K562 (cell line): Measurements from ENCODE around the gene UIMC1. TPM values are rescaled to one million over a fixed set of nuclear protein-coding genes. Genes with fewer than 3 reads are reported as not detected.

Experiments
- ATAC-seq: fragments of 200-7000 bp; cut with Tn5 transposase; 3 replicates; pipeline ENCODE4 v1.9.1; 2020; ENCODE audit warnings: moderate library complexity
- BruUV-seq: library from RNA; stranded (reverse); fragments of 400-500 nt; replicated peaks from 2 replicates; lab custom pipeline; 2021; lab: Mats Ljungman, UMichigan
- CTCF ChIA-PET: fragments of 300-600 bp; formaldehyde crosslinking; extraction: SDS; loops from one replicate; lab custom pipeline; 2021; ENCODE audit warnings: low intra/inter-chr PET ratio; lab: Yijun Ruan, JAX
- POLR2A ChIA-PET: fragments of 300-600, 350-650 bp; sonication (Branson Sonifier 250); formaldehyde crosslinking; extraction: SDS; loops from one replicate; lab custom pipeline; 2021; ENCODE audit warnings: antibody characterized with exemption, inconsistent platforms; lab: Yijun Ruan, JAX
- DNase-seq, 4 experiments: peaks; one replicate each; pipeline versions ENCODE4 v3.0.0 to v3.0.0-alpha.2; 2011 to 2018; ENCODE audit warnings: low spot score in 3 of 4, mixed read lengths in 3 of 4; ENCODE audit errors: extremely low read depth in 1 of 4
- FAIRE-seq: peaks from 2 replicates; lab custom pipeline; 2011; peaks lifted over from hg19 to GRCh38; lab: Jason Lieb, UNC
- H2AFZ ChIP-seq: 2 replicates; pipeline ENCODE4 v1.6.0; 2011; ENCODE audit warnings: low read depth, low read length, control low read depth, inconsistent platforms
- H3K27ac ChIP-seq: fragments of 200-600 bp; 3 replicates; pipeline ENCODE4 v1.8.0; 2011; ENCODE audit warnings: low read depth, mild to moderate bottlenecking, control low read depth, inconsistent platforms, low read length, moderate library complexity, mixed read lengths; ENCODE audit errors: extremely low read depth
- H3K27me3 ChIP-seq, 2 experiments: fragments of 300-600 bp in 1 of 2; 2 replicates in 1 of 2; 3 replicates in 1 of 2; pipeline versions ENCODE4 v1.6.0 to v1.8.0; 2011; ENCODE audit warnings: inconsistent platforms in 2 of 2, low read length in 2 of 2, mild to moderate bottlenecking in 1 of 2, mixed read lengths in 1 of 2, moderate library complexity in 1 of 2; ENCODE audit not compliant: control insufficient read depth in 2 of 2, insufficient read depth in 2 of 2
- H3K36me3 ChIP-seq: fragments of 300-600 bp; 3 replicates; pipeline ENCODE4 v1.8.0; 2011; ENCODE audit warnings: mild to moderate bottlenecking, low read length, inconsistent platforms; ENCODE audit not compliant: control insufficient read depth, insufficient read depth
- H3K4me1 ChIP-seq, 2 experiments: fragments of 200-600 bp in 1 of 2; replicated peaks in 1 of 2; 2 replicates in 1 of 2; 3 replicates in 1 of 2; pipeline versions ENCODE4 v1.5.1 to v1.8.0; 2011; ENCODE audit warnings: inconsistent platforms in 2 of 2, low read length in 2 of 2, mild to moderate bottlenecking in 1 of 2, mixed read lengths in 1 of 2, moderate library complexity in 1 of 2; ENCODE audit not compliant: control insufficient read depth in 2 of 2, insufficient read depth in 2 of 2
- H3K4me2 ChIP-seq: 2 replicates; pipeline ENCODE4 v1.6.1; 2011; ENCODE audit warnings: low read length, control low read depth, inconsistent platforms, mixed read lengths; ENCODE audit not compliant: insufficient read depth
- H3K4me3 ChIP-seq: fragments of 200-600 bp; sonication (generic), shearing (Covaris generic); 2 replicates; pipeline ENCODE4 v1.5.1; 2016; ENCODE audit warnings: control low read depth, inconsistent platforms
- H3K79me2 ChIP-seq: fragments of 200-600 bp; 3 replicates; pipeline ENCODE4 v1.8.0; 2011; ENCODE audit warnings: low read length, inconsistent platforms; ENCODE audit not compliant: control insufficient read depth, insufficient read depth
- H3K9ac ChIP-seq, 2 experiments: 2 replicates each; pipeline versions ENCODE4 v1.6.0 to v1.6.1; 2011; ENCODE audit warnings: low read depth in 2 of 2, low read length in 2 of 2, control low read depth in 1 of 2, inconsistent platforms in 1 of 2, mild to moderate bottlenecking in 1 of 2, mixed read lengths in 1 of 2; ENCODE audit not compliant: insufficient read depth in 1 of 2
- H3K9me1 ChIP-seq: one replicate; pipeline ENCODE4 v1.6.0; 2011; ENCODE audit warnings: inconsistent platforms, mild to moderate bottlenecking, low read length, moderate library complexity; ENCODE audit not compliant: control insufficient read depth, insufficient read depth
- H3K9me3 ChIP-seq: replicated peaks from 2 replicates; pipeline ENCODE4 v1.5.1; 2011; ENCODE audit warnings: low read depth, low read length, inconsistent platforms; ENCODE audit not compliant: control insufficient read depth, insufficient read depth
- H4K20me1 ChIP-seq: replicated peaks from 2 replicates; pipeline ENCODE4 v1.6.1; 2011; ENCODE audit warnings: low read length, inconsistent platforms, mixed read lengths; ENCODE audit not compliant: control insufficient read depth, insufficient read depth
- EHMT2 ChIP-seq: fragments of 450-650 bp; IDR thresholded peaks from 2 replicates; pipeline ENCODE4 v1.6.1; 2018; ENCODE audit warnings: antibody characterized with exemption
- FOXK2 ChIP-seq, 2 experiments: fragments of 450-650 bp; IDR thresholded peaks in 1 of 2; conservative IDR thresholded peaks in 1 of 2; 2 replicates each; pipeline ENCODE4 v1.6.1; 2016; ENCODE audit warnings: low read depth in 2 of 2, mild to moderate bottlenecking in 1 of 2
- PHF20 ChIP-seq: fragments of 450-650 bp; IDR thresholded peaks from 2 replicates; pipeline ENCODE4 v1.6.1; 2018; ENCODE audit not compliant: partially characterized antibody
- POLR3A ChIP-seq: IDR thresholded peaks from 2 replicates; pipeline ENCODE4 v1.6.1; 2011; ENCODE audit warnings: borderline replicate concordance, mild to moderate bottlenecking, moderate library complexity; ENCODE audit not compliant: insufficient read length, insufficient read depth; ENCODE audit errors: extremely low read depth
- SPI1 ChIP-seq: IDR thresholded peaks from 2 replicates; pipeline ENCODE4 v1.6.1; 2011; ENCODE audit warnings: low read depth, low read length, control low read depth, borderline replicate concordance
- ZBTB26 ChIP-seq: fragments of 450-650 bp; formaldehyde crosslinking; IDR thresholded peaks from 2 replicates; pipeline ENCODE4 v1.4.0; 2022; ENCODE audit warnings: missing genetic modification characterization
- ZNF551 ChIP-seq: fragments of 250-450 bp; sonication (Bioruptor Pico); IDR thresholded peaks from 2 replicates; pipeline ENCODE4 v1.5.0; 2021; ENCODE audit warnings: mild to moderate bottlenecking, moderate library complexity
- WGBS: fragments of 100-300 bp; shearing (Covaris generic); methylation state at CpG from one replicate; pipeline ENCODE4 v1.1.6; 2016; ENCODE audit warnings: low coverage, mixed read lengths; ENCODE audit not compliant: insufficient coverage; ENCODE audit errors: missing lambda C conversion rate; 5-methylcytosine and 5-hydroxymethylcytosine counted together
- in situ Hi-C: fragments of 300-500 bp; cut with MboI; formaldehyde crosslinking; loops from 4 replicates; pipeline ENCODE4 v1.15.0; 2018; ENCODE audit warnings: inconsistent platforms, mixed read lengths
- intact Hi-C: fragments of 100-400 bp; cut with micrococcal nuclease; formaldehyde crosslinking; loops from 2 replicates; pipeline ENCODE4 v1.14.2; 2022
- polyA plus RNA-seq, 8 experiments: library from polyadenylated mRNA; depleted of rRNA in 4 of 8; stranded (reverse) in 5 of 8; unstranded in 3 of 8; fragments of >200 nt; fragmentation: Nextera tagmentation in 2 of 8; fragmentation: Illumina TruSeq in 1 of 8; extraction: Ambion mirVana in 2 of 8; extraction: Trizol in 1 of 8; gene quantifications; 2 replicates each; pipeline versions ENCODE4 v1.2.1 to v1.2.3, GENCODE V29; 2011 to 2014; ENCODE audit warnings: inconsistent platforms in 1 of 8, missing spikeins in 1 of 8
- total RNA-seq, 7 experiments: library from RNA; depleted of rRNA in 6 of 7; stranded (reverse); fragments of >200 nt in 6 of 7; fragmentation: Illumina TruSeq in 2 of 7; extraction: Trizol in 2 of 7; gene quantifications; 2 replicates each; pipeline versions ENCODE4 v1.2.1 to v1.2.3, GENCODE V29; 2011 to 2021; ENCODE audit warnings: low replicate concordance in 1 of 7
- TF ChIP-seq, protein P1 (sequence below): sonication (generic); formaldehyde crosslinking; IDR thresholded peaks from 2 replicates; pipeline ENCODE4 v1.8.0; 2022; ENCODE audit warnings: missing genetic modification reagents, mild to moderate bottlenecking, borderline replicate concordance
- TF ChIP-seq, protein P2 (sequence below): fragments of 250-450 bp; sonication (Bioruptor Pico); IDR thresholded peaks from 2 replicates; pipeline ENCODE4 v1.5.0; 2021

The UIMC1 gene
- total and polyA plus RNA-seq, 9 of the 15 experiments (the other 6 are each of a cell fraction or from before 2014, with no cell fraction given), result 14.9 to 51.7 (median 36.8) TPM

DNA sequence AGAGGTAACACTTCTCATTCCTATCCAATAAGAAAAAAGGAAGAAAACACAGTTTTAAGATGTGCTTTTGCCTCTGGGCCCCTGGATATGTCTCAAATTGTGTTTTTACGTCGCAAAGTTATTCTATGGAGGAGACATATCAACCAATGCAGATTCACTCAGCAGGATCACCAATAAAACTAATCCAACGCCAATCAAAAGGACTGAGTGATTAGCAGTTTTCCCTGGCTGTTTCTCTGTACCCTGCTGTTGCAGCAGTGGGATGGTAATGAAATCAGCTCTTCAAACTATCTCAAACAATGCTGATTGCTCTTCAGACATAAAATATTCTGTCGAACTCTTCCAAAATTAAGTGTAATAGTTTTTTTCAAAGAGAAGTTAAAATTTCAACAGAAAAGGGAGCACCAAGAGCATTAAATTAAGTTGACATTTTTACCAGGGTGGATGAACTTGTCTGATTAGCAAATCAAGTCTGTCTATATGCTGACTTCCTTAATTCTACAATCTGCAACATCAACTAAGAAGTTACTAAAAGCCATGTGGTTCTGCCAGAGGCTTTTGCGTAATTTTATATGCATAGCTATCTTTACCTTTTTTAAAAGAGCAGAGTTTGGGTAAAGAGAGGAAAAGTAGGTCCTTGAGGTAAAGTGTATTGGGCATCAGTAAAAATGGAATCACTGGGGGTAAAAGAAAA lies 97.8 kb downstream of the UIMC1 start:
- no TSS peak for BruUV-seq

More for the DNA sequence above, 97.8 kb downstream of the UIMC1 start:
- POLR2A ChIA-PET, result interaction anchor here (3.6 kb wide), 1 partner anchor 9 kb away, joined by 28 read pairs; the partner anchor contains the start of gene HK3
- Histone ChIP-seq H3K9me3 (no peaks in the 10 kb centered on the region), H3K27me3 (no peaks in the 10 kb centered on the region), H3K4me1 (peaks cover 0 to 20% of the 10 kb centered on the region in 2 experiments; a peak in 2 of 5 replicates), H3K4me2 (no peak overlapping the region), H3K4me3 (no peak overlapping the region), H3K36me3 (peaks cover 77% of the 10 kb centered on the region), H3K27ac (no peak overlapping the region; the same call in 2 of the 3 replicates), H4K20me1 (no peaks in the 10 kb centered on the region; the same call in 1 of the 2 replicates), H3K9me1 (peaks cover 3% of the 10 kb centered on the region), H3K79me2 (no peaks in the 10 kb centered on the region), H3K9ac (no peak overlapping the region), H2AFZ (no peak overlapping the region)
- TF ChIP-seq POLR3A, result no peak
- TF ChIP-seq, protein P1, sequence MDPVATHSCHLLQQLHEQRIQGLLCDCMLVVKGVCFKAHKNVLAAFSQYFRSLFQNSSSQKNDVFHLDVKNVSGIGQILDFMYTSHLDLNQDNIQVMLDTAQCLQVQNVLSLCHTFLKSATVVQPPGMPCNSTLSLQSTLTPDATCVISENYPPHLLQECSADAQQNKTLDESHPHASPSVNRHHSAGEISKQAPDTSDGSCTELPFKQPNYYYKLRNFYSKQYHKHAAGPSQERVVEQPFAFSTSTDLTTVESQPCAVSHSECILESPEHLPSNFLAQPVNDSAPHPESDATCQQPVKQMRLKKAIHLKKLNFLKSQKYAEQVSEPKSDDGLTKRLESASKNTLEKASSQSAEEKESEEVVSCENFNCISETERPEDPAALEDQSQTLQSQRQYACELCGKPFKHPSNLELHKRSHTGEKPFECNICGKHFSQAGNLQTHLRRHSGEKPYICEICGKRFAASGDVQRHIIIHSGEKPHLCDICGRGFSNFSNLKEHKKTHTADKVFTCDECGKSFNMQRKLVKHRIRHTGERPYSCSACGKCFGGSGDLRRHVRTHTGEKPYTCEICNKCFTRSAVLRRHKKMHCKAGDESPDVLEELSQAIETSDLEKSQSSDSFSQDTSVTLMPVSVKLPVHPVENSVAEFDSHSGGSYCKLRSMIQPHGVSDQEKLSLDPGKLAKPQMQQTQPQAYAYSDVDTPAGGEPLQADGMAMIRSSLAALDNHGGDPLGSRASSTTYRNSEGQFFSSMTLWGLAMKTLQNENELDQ (CRISPR knock-in tag), result no peak
- 0 out of 2 replicates have a peak, but pooled peaks have one; percentile 1 for TF ChIP-seq SPI1
- TF ChIP-seq FOXK2 (conservative IDR thresholded peaks at IDR 0.05 in 1 of 2, IDR thresholded peaks at IDR 0.05 in 1 of 2; ENCODE audit: low read depth in 2 of 2), result no peak
- no peak for TF ChIP-seq EHMT2
- no peak for TF ChIP-seq ZNF551 (CRISPR knock-in tag)
- TF ChIP-seq, protein P2, sequence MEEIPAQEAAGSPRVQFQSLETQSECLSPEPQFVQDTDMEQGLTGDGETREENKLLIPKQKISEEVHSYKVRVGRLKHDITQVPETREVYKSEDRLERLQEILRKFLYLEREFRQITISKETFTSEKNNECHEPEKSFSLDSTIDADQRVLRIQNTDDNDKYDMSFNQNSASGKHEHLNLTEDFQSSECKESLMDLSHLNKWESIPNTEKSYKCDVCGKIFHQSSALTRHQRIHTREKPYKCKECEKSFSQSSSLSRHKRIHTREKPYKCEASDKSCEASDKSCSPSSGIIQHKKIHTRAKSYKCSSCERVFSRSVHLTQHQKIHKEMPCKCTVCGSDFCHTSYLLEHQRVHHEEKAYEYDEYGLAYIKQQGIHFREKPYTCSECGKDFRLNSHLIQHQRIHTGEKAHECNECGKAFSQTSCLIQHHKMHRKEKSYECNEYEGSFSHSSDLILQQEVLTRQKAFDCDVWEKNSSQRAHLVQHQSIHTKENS (CRISPR knock-in tag), result no peak
- TF ChIP-seq PHF20, result no peak
- TF ChIP-seq ZBTB26 (CRISPR knock-in tag), result no peak
- in situ Hi-C loops, result no loop called here
- intact Hi-C loops, result no loop called here
- CTCF ChIA-PET, result no interaction called here
- ATAC-seq (no peak), FAIRE-seq (peak; percentile 37), DNase-seq (no peak)
- WGBS, result 92% methylated on average over 5 of the region's 5 CpGs
